GM18861 (cell line): ENCODE measurements around the gene SRD5A2.

Source experiments
- ATAC-seq: cut with Tn5 transposase; IDR thresholded peaks from one replicate; pipeline ENCODE4 v1.9.1; 2021; ENCODE audit not compliant: unreplicated experiment

The SRD5A2 gene

DNA sequence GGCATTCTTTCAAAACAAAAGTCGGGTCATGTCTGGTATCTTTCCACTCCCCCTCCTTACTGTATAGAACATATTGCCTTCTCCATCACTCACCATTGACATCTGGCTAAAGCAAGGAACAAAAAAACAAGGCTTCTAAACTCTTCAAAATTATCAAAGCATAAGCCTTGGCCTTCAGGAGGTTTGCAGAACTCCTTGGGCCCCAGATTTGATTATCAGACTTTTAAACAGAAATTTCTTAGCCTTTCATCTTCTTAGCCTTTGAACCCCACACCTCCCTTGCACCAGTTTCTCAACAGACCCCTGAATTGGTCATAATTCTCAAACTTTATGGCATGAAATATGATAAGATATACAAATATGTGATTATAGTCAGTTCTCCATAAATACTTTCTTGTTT is 106.4 kb downstream of the SRD5A2 start:
- ATAC-seq, result no peak
